Measurements from ENCODE around the gene CELF2.

The CELF2 gene

DNA sequence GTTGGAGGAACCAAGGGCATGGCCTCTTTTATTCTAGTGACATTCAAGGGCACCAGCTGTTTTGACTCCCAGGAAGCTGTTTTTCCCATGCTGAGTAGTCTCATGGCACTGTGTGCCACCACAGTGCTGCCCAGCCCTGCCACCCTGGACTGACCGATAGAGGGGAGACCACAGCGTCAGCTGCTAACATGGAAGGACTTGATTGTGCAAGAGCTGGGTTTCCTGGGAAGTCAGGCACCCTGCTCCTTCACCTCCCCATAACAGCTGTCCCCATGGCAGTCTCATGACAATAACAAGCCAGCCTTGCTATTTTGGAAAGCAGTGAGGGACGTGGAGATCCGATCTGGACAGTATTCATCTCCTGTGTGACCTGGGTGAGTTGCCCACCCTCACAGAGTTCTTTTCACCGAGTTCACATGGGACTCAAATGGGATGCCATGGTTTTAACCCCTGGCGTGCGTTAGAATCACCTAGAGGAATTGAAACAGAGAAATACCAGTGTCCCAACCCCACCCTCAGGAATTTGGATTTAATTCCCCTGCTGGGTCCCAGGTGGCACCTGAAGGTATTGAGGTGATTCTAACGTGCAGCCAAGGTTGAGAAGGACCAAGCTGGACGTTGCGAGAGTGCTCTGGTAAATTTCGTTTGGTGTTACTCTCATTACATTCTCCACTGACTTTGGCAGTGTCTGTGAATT, 174.8 kb downstream of the CELF2 start:
- DNase-seq (ENCODE audit: insufficient read length, low spot score): no peak
- TF ChIP-seq, protein P1, sequence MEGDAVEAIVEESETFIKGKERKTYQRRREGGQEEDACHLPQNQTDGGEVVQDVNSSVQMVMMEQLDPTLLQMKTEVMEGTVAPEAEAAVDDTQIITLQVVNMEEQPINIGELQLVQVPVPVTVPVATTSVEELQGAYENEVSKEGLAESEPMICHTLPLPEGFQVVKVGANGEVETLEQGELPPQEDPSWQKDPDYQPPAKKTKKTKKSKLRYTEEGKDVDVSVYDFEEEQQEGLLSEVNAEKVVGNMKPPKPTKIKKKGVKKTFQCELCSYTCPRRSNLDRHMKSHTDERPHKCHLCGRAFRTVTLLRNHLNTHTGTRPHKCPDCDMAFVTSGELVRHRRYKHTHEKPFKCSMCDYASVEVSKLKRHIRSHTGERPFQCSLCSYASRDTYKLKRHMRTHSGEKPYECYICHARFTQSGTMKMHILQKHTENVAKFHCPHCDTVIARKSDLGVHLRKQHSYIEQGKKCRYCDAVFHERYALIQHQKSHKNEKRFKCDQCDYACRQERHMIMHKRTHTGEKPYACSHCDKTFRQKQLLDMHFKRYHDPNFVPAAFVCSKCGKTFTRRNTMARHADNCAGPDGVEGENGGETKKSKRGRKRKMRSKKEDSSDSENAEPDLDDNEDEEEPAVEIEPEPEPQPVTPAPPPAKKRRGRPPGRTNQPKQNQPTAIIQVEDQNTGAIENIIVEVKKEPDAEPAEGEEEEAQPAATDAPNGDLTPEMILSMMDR (IDR thresholded peaks at IDR 0.05; ENCODE audit: insufficient read depth, missing control alignments): no peak
- no peak for FAIRE-seq

DNA sequence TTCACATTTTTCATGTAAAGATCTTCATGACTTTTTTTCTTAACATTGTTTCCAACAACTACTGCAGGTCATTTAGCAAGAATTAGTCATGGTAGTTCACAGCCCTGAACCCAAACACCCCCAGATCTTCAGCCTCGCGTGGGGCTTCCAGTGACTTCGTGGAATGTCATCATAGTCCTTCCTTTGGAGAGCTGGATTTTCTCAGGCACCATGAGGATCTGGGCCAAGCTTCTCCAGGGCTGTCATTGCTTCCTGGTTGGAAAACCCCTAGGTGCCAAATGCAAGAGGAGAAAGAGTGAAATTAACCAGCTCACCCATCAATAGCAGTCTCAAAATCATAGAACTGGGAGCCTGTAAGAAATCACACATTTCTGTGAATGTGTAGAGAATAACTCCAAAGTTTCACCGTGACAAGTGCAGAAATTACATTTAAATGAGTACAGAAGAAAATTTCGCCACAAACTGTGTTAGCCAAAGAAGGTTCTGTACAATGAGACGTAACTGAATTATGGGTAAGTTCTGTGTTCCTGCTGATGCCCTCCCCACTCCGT, 175.4 kb downstream of the CELF2 start:
- TF ChIP-seq, protein P1 (IDR thresholded peaks at IDR 0.05; ENCODE audit: insufficient read depth, missing control alignments): no peak
- FAIRE-seq (no peak), DNase-seq (ENCODE audit: insufficient read length, low spot score) (no peak)

DNA sequence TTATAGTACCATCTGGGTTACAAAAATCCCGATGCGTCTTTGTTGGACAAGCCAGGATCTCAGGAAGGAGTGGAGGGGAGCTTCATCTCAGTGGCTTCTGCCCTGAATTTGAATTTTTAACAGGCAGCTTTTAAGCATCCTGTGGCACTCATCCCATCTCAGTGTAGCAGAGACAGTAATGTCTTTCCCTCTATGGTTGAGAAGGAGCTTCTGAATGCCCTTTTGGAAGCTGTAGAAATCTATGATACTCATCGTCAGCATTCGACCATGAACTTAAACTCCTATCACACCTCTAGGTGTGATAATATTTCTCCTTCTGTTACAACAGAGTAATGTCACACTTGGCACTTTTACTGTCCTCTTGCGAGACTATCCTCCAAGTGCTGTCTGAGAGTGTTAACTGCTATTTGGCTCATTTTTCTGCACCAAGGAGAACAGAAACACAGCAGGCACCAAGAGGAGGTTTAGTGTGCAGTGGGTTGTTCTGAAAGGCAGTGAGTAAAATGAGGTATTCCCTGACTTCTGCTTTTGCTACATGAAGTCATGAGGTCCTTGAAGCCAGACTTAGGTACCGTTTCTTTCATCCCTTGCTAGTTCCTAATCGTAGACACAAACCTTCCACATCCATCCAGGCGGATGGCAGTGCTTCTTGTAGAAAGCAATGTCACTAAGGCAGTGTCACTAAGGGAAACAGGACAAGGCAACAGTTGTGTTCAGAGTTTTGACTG, 177.4 kb downstream of the CELF2 start:
- no peak for FAIRE-seq
- no peak for DNase-seq (ENCODE audit: insufficient read length, low spot score)
- TF ChIP-seq, protein P1 (IDR thresholded peaks at IDR 0.05; ENCODE audit: insufficient read depth, missing control alignments): no peak

DNA sequence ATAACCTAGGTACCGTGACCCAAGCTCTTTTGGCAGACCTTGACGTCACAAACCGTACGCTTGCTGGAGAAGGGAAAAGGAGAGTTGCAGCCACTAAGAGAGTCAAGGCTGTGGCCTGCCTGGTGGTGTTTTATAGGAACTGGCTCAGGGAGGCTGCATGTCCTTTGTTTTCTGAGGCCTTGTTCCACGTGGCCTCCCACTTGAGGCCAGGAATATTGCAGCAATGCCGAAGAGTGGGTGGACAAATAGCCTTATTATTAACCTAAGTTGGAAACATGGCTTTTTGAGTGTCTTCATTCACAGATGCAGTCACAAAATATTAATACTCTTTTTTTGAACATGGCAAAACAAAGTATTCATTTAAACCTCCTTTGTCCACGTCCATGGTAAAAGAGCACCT, 178.0 kb downstream of the CELF2 start:
- DNase-seq (ENCODE audit: insufficient read length, low spot score): no peak
- TF ChIP-seq, protein P1 (IDR thresholded peaks at IDR 0.05; ENCODE audit: insufficient read depth, missing control alignments): no peak

DNA sequence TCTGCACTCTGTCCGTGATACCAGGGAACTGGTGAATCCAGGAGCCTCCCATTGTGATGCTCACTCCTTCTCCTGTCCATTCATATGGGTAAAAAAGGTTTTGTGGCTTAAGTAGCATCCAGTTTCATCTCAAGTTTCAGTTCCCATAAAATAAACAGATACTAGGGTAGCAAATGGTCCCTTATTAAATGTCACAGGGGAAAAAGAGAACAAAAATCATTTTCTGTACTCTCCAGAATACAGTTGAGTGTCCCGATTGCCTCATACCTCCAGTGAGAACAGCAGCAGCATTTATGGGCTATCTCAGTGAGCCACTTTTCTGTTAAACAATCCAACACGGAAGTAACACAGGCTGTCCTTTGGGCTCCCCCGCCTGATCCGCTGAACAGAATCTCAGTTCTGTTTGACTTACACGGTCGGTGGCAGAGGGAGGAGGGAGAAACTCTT, 179.6 kb downstream of the CELF2 start:
- no peak for FAIRE-seq
- TF ChIP-seq, protein P1 (IDR thresholded peaks at IDR 0.05; ENCODE audit: insufficient read depth, missing control alignments): no peak
- DNase-seq (ENCODE audit: insufficient read length, low spot score): no peak

More for the DNA sequence above, 178.0 kb downstream of the CELF2 start:
- FAIRE-seq: no peak

DNA sequence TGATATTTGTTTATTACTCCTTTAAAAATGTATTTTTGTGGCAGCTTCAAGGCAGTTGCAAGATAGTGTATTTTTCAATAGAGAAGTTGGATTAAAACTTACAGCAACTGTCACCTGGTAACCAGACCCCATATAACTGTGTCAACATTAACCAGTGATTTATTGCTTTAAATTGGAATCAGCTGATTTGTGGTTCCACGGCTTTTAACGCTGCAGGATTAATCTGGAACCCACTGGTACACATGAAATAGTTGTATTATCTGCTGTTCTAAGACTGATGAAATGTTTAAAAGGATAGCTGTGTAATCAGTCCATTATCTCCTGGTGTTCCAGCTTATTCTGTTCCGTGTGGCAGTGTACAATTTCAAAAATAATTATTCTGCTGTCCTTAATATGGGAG, 180.2 kb downstream of the CELF2 start:
- TF ChIP-seq, protein P1 (IDR thresholded peaks at IDR 0.05; ENCODE audit: insufficient read depth, missing control alignments): no peak
- no peak for DNase-seq (ENCODE audit: insufficient read length, low spot score)

More for the DNA sequence above, 180.2 kb downstream of the CELF2 start:
- FAIRE-seq: no peak
